ENCODE data around the gene PCBP3.

PCBP3 gene

GRCh38 chr21:45829668-45830067 is 186.1 kb downstream of the PCBP3 start:
- no peak for DNase-seq (ENCODE audit: low read depth in 1 of 2, low spot score in 1 of 2)
- H3K27ac ChIP-seq (replicated peaks): no peak overlapping the region
- no peaks in the 10 kb centered on the region for H3K27me3 ChIP-seq (ENCODE audit: insufficient read depth, poor library complexity, severe bottlenecking)
- no peak for TF ChIP-seq CTCF (IDR thresholded peaks at IDR 0.05; ENCODE audit: insufficient read depth, low read length)
- H3K4me3 ChIP-seq (replicated peaks; ENCODE audit: insufficient read depth, low read length): no peak overlapping the region

GRCh38 chr21:45830221-45830640 is 186.7 kb downstream of the PCBP3 start:
- no peak overlapping the region for H3K27ac ChIP-seq (replicated peaks)
- no peaks in the 10 kb centered on the region for H3K27me3 ChIP-seq (ENCODE audit: insufficient read depth, poor library complexity, severe bottlenecking)
- no peak for DNase-seq (ENCODE audit: low read depth in 1 of 2, low spot score in 1 of 2)
- H3K4me3 ChIP-seq (replicated peaks; ENCODE audit: insufficient read depth, low read length): no peak overlapping the region
- TF ChIP-seq GABPA (IDR thresholded peaks at IDR 0.05; ENCODE audit: low read depth): no peak
- no peak for TF ChIP-seq POLR2AphosphoS5 (IDR thresholded peaks at IDR 0.05; ENCODE audit: low read depth)
- TF ChIP-seq SPI1 (IDR thresholded peaks at IDR 0.05; ENCODE audit: borderline replicate concordance, low read depth): no peak
- TF ChIP-seq REST (IDR thresholded peaks at IDR 0.05; ENCODE audit: insufficient replicate concordance, low read depth): no peak

GRCh38 chr21:45830720-45831366 is 187.3 kb downstream of the PCBP3 start:
- TF ChIP-seq CTCF (IDR thresholded peaks at IDR 0.05; ENCODE audit: insufficient read depth, low read length) (no peak), SPI1 (IDR thresholded peaks at IDR 0.05; ENCODE audit: borderline replicate concordance, low read depth) (no peak)
- H3K4me3 ChIP-seq (replicated peaks; ENCODE audit: insufficient read depth, low read length): no peak overlapping the region
- H3K27me3 ChIP-seq (ENCODE audit: insufficient read depth, poor library complexity, severe bottlenecking): no peaks in the 10 kb centered on the region
- H3K27ac ChIP-seq (replicated peaks): no peak overlapping the region
- no peak for DNase-seq (ENCODE audit: low read depth in 1 of 2, low spot score in 1 of 2)

GRCh38 chr21:45831991-45832740 is 188.6 kb downstream of the PCBP3 start:
- H3K4me3 ChIP-seq (replicated peaks; ENCODE audit: insufficient read depth, low read length): no peak overlapping the region
- DNase-seq (ENCODE audit: low read depth in 1 of 2, low spot score in 1 of 2): no peak
- H3K27ac ChIP-seq (replicated peaks): peak overlapping the region; percentile 57
- TF ChIP-seq CTCF (IDR thresholded peaks at IDR 0.05; ENCODE audit: insufficient read depth, low read length): no peak
- TF ChIP-seq POLR2AphosphoS5 (IDR thresholded peaks at IDR 0.05; ENCODE audit: low read depth): no peak
- TF ChIP-seq SPI1 (IDR thresholded peaks at IDR 0.05; ENCODE audit: borderline replicate concordance, low read depth): no peak
- no peak for TF ChIP-seq REST (IDR thresholded peaks at IDR 0.05; ENCODE audit: insufficient replicate concordance, low read depth)
- no peak for TF ChIP-seq GABPA (IDR thresholded peaks at IDR 0.05; ENCODE audit: low read depth)
- H3K27me3 ChIP-seq (ENCODE audit: insufficient read depth, poor library complexity, severe bottlenecking): no peaks in the 10 kb centered on the region
